ENCODE data around the gene EIF5A.

- TF ChIP-seq POLR2AphosphoS5 (IDR thresholded peaks at IDR 0.05; ENCODE audit: low read depth, low read length) (no peak), POLR2A (IDR thresholded peaks at IDR 0.05; ENCODE audit: low read depth, low read length) (no peak), TAF1 (IDR thresholded peaks at IDR 0.05; ENCODE audit: borderline replicate concordance, low read depth, low read length) (no peak)
These were observed 15.2 kb upstream of the EIF5A start for GRCh38 chr17:7292194-7292593.
